Breast epithelium (tissue), 4 donors: ENCODE measurements around the gene NRXN2. TPM values are rescaled to one million over a fixed set of nuclear protein-coding genes. Genes with fewer than 3 reads are reported as not detected.

ENCODE experiments used
- DNase-seq, 2 donors: peaks; one replicate each; pipeline ENCODE4 v3.0.0-alpha.2; 2019; ENCODE audit warnings: low spot score in 2 of 2
- H3K27ac ChIP-seq, 2 donors: fragments of 200-600 bp; sonication (generic) in 1 of 2; one replicate each; pipeline ENCODE4 v1.5.1; 2016 to 2019; ENCODE audit warnings: mild to moderate bottlenecking in 1 of 2
- H3K27me3 ChIP-seq, 2 donors: fragments of 200-600 bp; sonication (generic) in 1 of 2; one replicate each; pipeline versions ENCODE4 v1.5.1 to v1.6.0; 2017 to 2019; ENCODE audit warnings: control low read depth in 1 of 2, mild to moderate bottlenecking in 1 of 2
- H3K36me3 ChIP-seq: fragments of 200-600 bp; one replicate; pipeline ENCODE4 v1.5.1; 2019
- H3K4me1 ChIP-seq, 2 donors: fragments of 200-600 bp; sonication (generic); one replicate each; pipeline ENCODE4 v1.5.1; 2016 to 2019; ENCODE audit warnings: control low read depth in 1 of 2
- H3K4me3 ChIP-seq, 3 donors: fragments of 200-600 bp; sonication (generic); 1 replicate in 2 of 3; 2 replicates in 1 of 3; pipeline ENCODE4 v1.5.1; 2016 to 2019; ENCODE audit warnings: mild to moderate bottlenecking in 3 of 3, moderate library complexity in 2 of 3
- H3K9me3 ChIP-seq, 2 donors: fragments of 200-600 bp; sonication (generic) in 1 of 2; one replicate each; pipeline ENCODE4 v1.5.1; 2016 to 2019; ENCODE audit warnings: control low read depth in 1 of 2
- POLR2A ChIP-seq: fragments of 450-650 bp; IDR thresholded peaks from one replicate; pipeline ENCODE4 v1.6.1; 2016; ENCODE audit warnings: antibody characterized with exemption, mild to moderate bottlenecking, moderate library complexity
- POLR2AphosphoS5 ChIP-seq, 3 donors: sonication (generic); formaldehyde crosslinking; IDR thresholded peaks; one replicate each; pipeline ENCODE4 v1.6.1; 2017; ENCODE audit warnings: antibody characterized with exemption in 3 of 3
- intact Hi-C: fragments of 100-400 bp; cut with DNase I; formaldehyde crosslinking; loops from one replicate; pipeline ENCODE4 v1.15.1; 2023; ENCODE audit warnings: low total_unique reads
- total RNA-seq, 3 donors: library from RNA; depleted of rRNA; stranded (reverse); fragments of >200 nt; gene quantifications; one replicate each; pipeline ENCODE4 v1.1.0, GENCODE V29; 2016
- TF ChIP-seq, protein P1 (sequence below), 3 donors: fragments of 450-650 bp; IDR thresholded peaks; one replicate each; pipeline ENCODE4 v1.5.1; 2016 to 2017; ENCODE audit warnings: antibody characterized with exemption in 3 of 3, mild to moderate bottlenecking in 3 of 3, moderate library complexity in 3 of 3

The NRXN2 gene
- total RNA-seq, 3 donors from 2014 or later: 1.8 to 4.3 (median 3.5) TPM

GRCh38 chr11:64611176-64611575 is 111.8 kb downstream of the NRXN2 start:
- intact Hi-C loops: no loop called here
- no peak overlapping the region for H3K27ac ChIP-seq
- DNase-seq: no peak
- TF ChIP-seq, protein P1, sequence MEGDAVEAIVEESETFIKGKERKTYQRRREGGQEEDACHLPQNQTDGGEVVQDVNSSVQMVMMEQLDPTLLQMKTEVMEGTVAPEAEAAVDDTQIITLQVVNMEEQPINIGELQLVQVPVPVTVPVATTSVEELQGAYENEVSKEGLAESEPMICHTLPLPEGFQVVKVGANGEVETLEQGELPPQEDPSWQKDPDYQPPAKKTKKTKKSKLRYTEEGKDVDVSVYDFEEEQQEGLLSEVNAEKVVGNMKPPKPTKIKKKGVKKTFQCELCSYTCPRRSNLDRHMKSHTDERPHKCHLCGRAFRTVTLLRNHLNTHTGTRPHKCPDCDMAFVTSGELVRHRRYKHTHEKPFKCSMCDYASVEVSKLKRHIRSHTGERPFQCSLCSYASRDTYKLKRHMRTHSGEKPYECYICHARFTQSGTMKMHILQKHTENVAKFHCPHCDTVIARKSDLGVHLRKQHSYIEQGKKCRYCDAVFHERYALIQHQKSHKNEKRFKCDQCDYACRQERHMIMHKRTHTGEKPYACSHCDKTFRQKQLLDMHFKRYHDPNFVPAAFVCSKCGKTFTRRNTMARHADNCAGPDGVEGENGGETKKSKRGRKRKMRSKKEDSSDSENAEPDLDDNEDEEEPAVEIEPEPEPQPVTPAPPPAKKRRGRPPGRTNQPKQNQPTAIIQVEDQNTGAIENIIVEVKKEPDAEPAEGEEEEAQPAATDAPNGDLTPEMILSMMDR (IDR thresholded peaks at IDR 0.05): no peak
- TF ChIP-seq POLR2AphosphoS5 (IDR thresholded peaks at IDR 0.05) (no peak), POLR2A (no peak)
- no peaks in the 10 kb centered on the region for H3K36me3 ChIP-seq
- H3K27me3 ChIP-seq: no peaks in the 10 kb centered on the region
- no peak overlapping the region for H3K4me3 ChIP-seq
- H3K4me1 ChIP-seq: no peaks in the 10 kb centered on the region
- no peaks in the 10 kb centered on the region for H3K9me3 ChIP-seq

DNA sequence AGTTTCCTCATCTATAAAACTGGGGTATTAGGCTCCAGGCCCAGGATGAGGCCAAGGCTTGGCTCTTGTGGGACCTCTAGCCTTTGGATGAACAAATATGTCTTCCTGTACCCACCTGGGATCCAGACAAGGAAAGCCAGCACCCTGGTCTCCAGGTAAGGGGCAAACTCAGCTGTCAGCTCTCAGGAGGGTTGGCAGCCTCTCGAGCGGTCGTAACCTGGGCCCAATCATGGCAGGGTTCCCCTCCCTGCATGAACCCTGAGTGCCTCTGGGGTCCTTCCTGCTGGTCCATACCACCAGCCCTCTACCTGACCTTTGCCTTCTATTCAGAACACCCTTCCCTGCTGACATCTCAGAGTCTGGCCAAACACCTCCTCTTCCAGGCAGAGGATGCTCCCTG is 112.4 kb downstream of the NRXN2 start:
- Histone ChIP-seq H3K36me3 (no peaks in the 10 kb centered on the region), H3K4me1 (no peaks in the 10 kb centered on the region), H3K9me3 (no peaks in the 10 kb centered on the region), H3K4me3 (no peak overlapping the region), H3K27me3 (no peaks in the 10 kb centered on the region), H3K27ac (no peak overlapping the region)
- intact Hi-C loops: no loop called here
- DNase-seq: no peak
- TF ChIP-seq, protein P1 (IDR thresholded peaks at IDR 0.05): no peak
- TF ChIP-seq POLR2A (no peak), POLR2AphosphoS5 (IDR thresholded peaks at IDR 0.05) (no peak)

GRCh38 chr11:64609436-64610047 is 113.5 kb downstream of the NRXN2 start:
- TF ChIP-seq, protein P1 (IDR thresholded peaks at IDR 0.05): no peak
- TF ChIP-seq POLR2A (no peak), POLR2AphosphoS5 (IDR thresholded peaks at IDR 0.05) (no peak)
- Histone ChIP-seq H3K9me3 (no peaks in the 10 kb centered on the region), H3K4me1 (no peaks in the 10 kb centered on the region), H3K27ac (no peak overlapping the region), H3K4me3 (no peak overlapping the region), H3K27me3 (no peaks in the 10 kb centered on the region), H3K36me3 (no peaks in the 10 kb centered on the region)
- intact Hi-C loops: no loop called here
- DNase-seq: no peak

GRCh38 chr11:64608636-64609035 is 114.4 kb downstream of the NRXN2 start:
- intact Hi-C loops: no loop called here

GRCh38 chr11:64608046-64608445 is 115.0 kb downstream of the NRXN2 start:
- Histone ChIP-seq H3K4me1 (no peaks in the 10 kb centered on the region), H3K27me3 (no peaks in the 10 kb centered on the region), H3K27ac (peak overlapping the region; percentile 45 to 70), H3K9me3 (no peaks in the 10 kb centered on the region), H3K4me3 (peak overlapping the region; percentile 21 to 64 (median 45)), H3K36me3 (no peaks in the 10 kb centered on the region)
- intact Hi-C loops: no loop called here
- TF ChIP-seq, protein P1 (IDR thresholded peaks at IDR 0.05): no peak
- no peak for TF ChIP-seq POLR2AphosphoS5 (IDR thresholded peaks at IDR 0.05)
- no peak for TF ChIP-seq POLR2A
- peak in 1 of 2 donors; percentile 27 for DNase-seq

More at GRCh38 chr11:64608636-64609035, 114.4 kb downstream of the NRXN2 start:
- Histone ChIP-seq H3K4me3 (no peak overlapping the region), H3K27me3 (no peaks in the 10 kb centered on the region), H3K9me3 (no peaks in the 10 kb centered on the region), H3K27ac (peak overlapping the region in 1 of 2 donors; percentile 12), H3K4me1 (no peaks in the 10 kb centered on the region), H3K36me3 (no peaks in the 10 kb centered on the region)
- TF ChIP-seq, protein P1 (IDR thresholded peaks at IDR 0.05): no peak
- TF ChIP-seq POLR2A (no peak), POLR2AphosphoS5 (IDR thresholded peaks at IDR 0.05) (no peak)
- no peak for DNase-seq
